HepG2 (cell line): ENCODE results near the gene B3GNT8. TPM values are rescaled to one million over a fixed set of nuclear protein-coding genes. Genes with fewer than 3 reads are reported as not detected.

ENCODE experiments used
- ATAC-seq: fragments of 200-7000 bp; cut with Tn5 transposase; 3 replicates; pipeline ENCODE4 v1.9.1; 2020; ENCODE audit warnings: mild to moderate bottlenecking, moderate library complexity
- BruUV-seq: library from RNA; stranded (reverse); fragments of 400-500 nt; replicated peaks from 2 replicates; lab custom pipeline; 2021; lab: Mats Ljungman, UMichigan
- CTCF ChIA-PET: fragments of 300-600 bp; formaldehyde crosslinking; extraction: SDS; loops from one replicate; lab custom pipeline; 2021; ENCODE audit warnings: low total read pairs, inconsistent platforms, low intra/inter-chr PET ratio; lab: Yijun Ruan, JAX
- POLR2A ChIA-PET: fragments of 350-600 bp; sonication (Branson Sonifier 250); formaldehyde crosslinking; loops from one replicate; lab custom pipeline; 2020; ENCODE audit warnings: antibody characterized with exemption, inconsistent platforms; lab: Yijun Ruan, JAX
- DNase-seq: peaks from one replicate; pipeline ENCODE4 v3.0.0-alpha.2; 2015; ENCODE audit warnings: low spot score
- FAIRE-seq: peaks from 3 replicates; lab custom pipeline; 2011; peaks lifted over from hg19 to GRCh38; lab: Jason Lieb, UNC
- H2AFZ ChIP-seq: one replicate; pipeline ENCODE4 v1.6.1; 2011; ENCODE audit warnings: low read length, inconsistent platforms
- H3K27ac ChIP-seq: fragments of 300-600 bp; 3 replicates; pipeline ENCODE4 v1.8.0; 2011; ENCODE audit warnings: mixed run types, mild to moderate bottlenecking, mixed read lengths, low read length, inconsistent platforms; ENCODE audit not compliant: insufficient read depth; ENCODE audit errors: extremely low read length
- H3K27me3 ChIP-seq, 2 experiments: fragments of 200-600 bp in 1 of 2; 2 replicates in 1 of 2; 3 replicates in 1 of 2; pipeline versions ENCODE4 v1.6.0 to v1.8.0; 2011; ENCODE audit warnings: low read length in 2 of 2, mild to moderate bottlenecking in 2 of 2, moderate library complexity in 2 of 2, inconsistent platforms in 1 of 2; ENCODE audit not compliant: insufficient read depth in 2 of 2, control insufficient read depth in 1 of 2
- H3K36me3 ChIP-seq, 2 experiments: fragments of 200-600 bp in 1 of 2; replicated peaks in 1 of 2; 2 replicates in 1 of 2; 3 replicates in 1 of 2; pipeline versions ENCODE4 v1.5.1 to v1.8.0; 2011; ENCODE audit warnings: low read length in 2 of 2, inconsistent platforms in 1 of 2; ENCODE audit not compliant: insufficient read depth in 2 of 2, control insufficient read depth in 1 of 2
- H3K4me1 ChIP-seq: 2 replicates; pipeline ENCODE4 v1.5.1; 2012; ENCODE audit warnings: low read length, inconsistent platforms; ENCODE audit not compliant: insufficient read depth
- H3K4me2 ChIP-seq: 2 replicates; pipeline ENCODE4 v1.6.0; 2011; ENCODE audit warnings: low read depth, low read length, inconsistent platforms
- H3K4me3 ChIP-seq, 3 experiments: fragments of 200-600 bp in 1 of 3; sonication (generic), shearing (Covaris generic) in 1 of 3; replicated peaks in 1 of 3; 2 replicates each; pipeline ENCODE4 v1.5.1; 2011 to 2016; ENCODE audit warnings: low read length in 3 of 3, inconsistent platforms in 2 of 3, low read depth in 2 of 3, mild to moderate bottlenecking in 2 of 3, control low read depth in 1 of 3, mixed read lengths in 1 of 3; ENCODE audit not compliant: insufficient read depth in 1 of 3
- H3K79me2 ChIP-seq: one replicate; pipeline ENCODE4 v1.6.1; 2011; ENCODE audit warnings: low read length, inconsistent platforms; ENCODE audit not compliant: insufficient read depth
- H3K9ac ChIP-seq: 2 replicates; pipeline ENCODE4 v1.6.0; 2011; ENCODE audit warnings: mild to moderate bottlenecking, low read depth, low read length, inconsistent platforms; ENCODE audit not compliant: insufficient read depth
- H3K9me3 ChIP-seq: 2 replicates; pipeline ENCODE4 v1.5.1; 2012; ENCODE audit warnings: mild to moderate bottlenecking, low read length
- H4K20me1 ChIP-seq: 2 replicates; pipeline ENCODE4 v1.6.0; 2011; ENCODE audit warnings: inconsistent platforms, mild to moderate bottlenecking, low read length, moderate library complexity; ENCODE audit not compliant: insufficient read depth
- CERS6 ChIP-seq: sonication (generic); formaldehyde crosslinking; IDR thresholded peaks from 2 replicates; pipeline ENCODE4 v1.5.0; 2020; ENCODE audit warnings: missing genetic modification reagents
- FOSL1 ChIP-seq: sonication (generic); formaldehyde crosslinking; IDR thresholded peaks from 2 replicates; pipeline ENCODE4 v1.9.0; 2021; ENCODE audit warnings: missing genetic modification reagents, borderline replicate concordance
- FOXO1 ChIP-seq: sonication (generic); formaldehyde crosslinking; IDR thresholded peaks from 2 replicates; pipeline ENCODE4 v1.4.0; 2020; ENCODE audit warnings: missing genetic modification reagents
- JARID2 ChIP-seq: sonication (generic); formaldehyde crosslinking; IDR thresholded peaks from 2 replicates; pipeline ENCODE4 v1.8.1; 2023; ENCODE audit warnings: missing genetic modification reagents, inconsistent platforms; ENCODE audit not compliant: insufficient replicate concordance
- MIXL1 ChIP-seq: IDR thresholded peaks from 2 replicates; pipeline ENCODE4 v1.6.1; 2016
- NBN ChIP-seq: fragments of 450-650 bp; conservative IDR thresholded peaks from 2 replicates; pipeline ENCODE4 v1.6.1; 2017
- PAX8 ChIP-seq: sonication (generic); formaldehyde crosslinking; IDR thresholded peaks from 2 replicates; pipeline ENCODE4 v1.8.0; 2022; ENCODE audit warnings: mild to moderate bottlenecking, missing genetic modification reagents, borderline replicate concordance
- RAD51 ChIP-seq: fragments of 450-650 bp; IDR thresholded peaks from 2 replicates; pipeline ENCODE4 v1.6.1; 2016; ENCODE audit warnings: borderline replicate concordance
- ZBTB3 ChIP-seq: sonication (generic); formaldehyde crosslinking; IDR thresholded peaks from 2 replicates; pipeline ENCODE4 v1.4.0; 2020; ENCODE audit warnings: low read depth, mild to moderate bottlenecking, moderate library complexity, missing genetic modification reagents, borderline replicate concordance
- ZNF10 ChIP-seq: sonication (generic); formaldehyde crosslinking; IDR thresholded peaks from 2 replicates; pipeline ENCODE4 v1.4.0; 2020; ENCODE audit warnings: mild to moderate bottlenecking, low read depth, missing genetic modification reagents, borderline replicate concordance
- ZNF609 ChIP-seq: sonication (generic); formaldehyde crosslinking; IDR thresholded peaks from 2 replicates; pipeline ENCODE4 v1.4.0; 2020; ENCODE audit warnings: mild to moderate bottlenecking, missing genetic modification reagents, borderline replicate concordance
- ZSCAN29 ChIP-seq: sonication (generic); formaldehyde crosslinking; conservative IDR thresholded peaks from 2 replicates; pipeline ENCODE4 v1.4.0; 2020; ENCODE audit warnings: mild to moderate bottlenecking, missing genetic modification reagents
- WGBS: methylation state at CpG from one replicate; pipeline ENCODE4 v1.1.6; 2017; ENCODE audit warnings: low lambda C conversion rate; 5-methylcytosine and 5-hydroxymethylcytosine counted together
- in situ Hi-C: cut with HindIII; loops from 2 replicates; pipeline ENCODE4 v1.10.0; 2017; ENCODE audit warnings: low pct_unique_long_range_greater_than_20kb; ENCODE audit not compliant: extremely low pct_ligation_motif_present
- intact Hi-C: fragments of 100-400 bp; cut with micrococcal nuclease; formaldehyde crosslinking; loops from one replicate; pipeline ENCODE4 v1.10.0; 2022; ENCODE audit not compliant: unreplicated experiment
- polyA plus RNA-seq, 8 experiments: library from polyadenylated mRNA; depleted of rRNA in 3 of 8; stranded (reverse) in 7 of 8; unstranded in 1 of 8; fragments of >200 nt; fragmentation: Illumina TruSeq in 4 of 8; extraction: Trizol in 4 of 8; gene quantifications; 2 replicates each; pipeline versions ENCODE4 v1.2.1 to v1.2.3, GENCODE V29; 2011 to 2016; ENCODE audit warnings: low read depth in 4 of 8, missing spikeins in 1 of 8, mixed read lengths in 1 of 8; ENCODE audit not compliant: insufficient read depth in 1 of 8
- total RNA-seq, 5 experiments: library from RNA; depleted of rRNA; stranded (reverse); fragments of >200 nt; fragmentation: Illumina TruSeq; extraction: Trizol; gene quantifications; 2 replicates each; pipeline ENCODE4 v1.2.3, GENCODE V29; 2016; ENCODE audit warnings: low read depth in 1 of 5

The B3GNT8 gene
- total and polyA plus RNA-seq, 2 of the 13 experiments (the other 11 are each of a cell fraction or from before 2014, with no cell fraction given) = 0.26 to 1.9 TPM

- Histone ChIP-seq H4K20me1 (no peaks in the 10 kb centered on the region), H3K4me2 (no peak overlapping the region), H3K9me3 (no peaks in the 10 kb centered on the region), H3K4me3 (no peak overlapping the region), H3K27me3 (peaks cover 0 to 4% of the 10 kb centered on the region in 2 experiments; a peak in 1 of 5 replicates), H3K36me3 (no peaks in the 10 kb centered on the region), H3K79me2 (no peaks in the 10 kb centered on the region), H3K27ac (no peak overlapping the region), H3K9ac (no peak overlapping the region), H2AFZ (no peak overlapping the region), H3K4me1 (peaks cover 13% of the 10 kb centered on the region)
- ChIA-PET CTCF (interaction anchor here (2.4 to 2.9 kb wide), 2 partner anchors 115 to 123 kb away, joined by 22 to 37 read pairs; no protein-coding TSS in a partner anchor), POLR2A (interaction anchor here (2.1 kb wide), 1 partner anchor 8 kb away, joined by 10 read pairs; the partner anchor contains the start of gene DMAC2)
- in situ Hi-C loops = no loop called here
- intact Hi-C loops = no loop called here
- BruUV-seq = no TSS peak
- WGBS = 71% methylated on average over 12 of the region's 12 CpGs
- TF ChIP-seq ZNF609 (no peak), FOSL1 (no peak), NBN (no peak), PAX8 (CRISPR knock-in tag) (no peak), MIXL1 (no peak), RAD51 (no peak), ZNF10 (CRISPR knock-in tag) (no peak), CERS6 (CRISPR knock-in tag) (no peak), ZBTB3 (CRISPR knock-in tag) (no peak), FOXO1 (CRISPR knock-in tag) (no peak), JARID2 (no peak), ZSCAN29 (CRISPR knock-in tag) (no peak)
- ATAC-seq (no peak), FAIRE-seq (no peak), DNase-seq (no peak)
Observed at GRCh38 chr19:41447732-41448332, 20.7 kb upstream of the B3GNT8 start.
